HG02973 (cell line): ENCODE data around the gene BCL11B.

Experiments
- ATAC-seq: cut with Tn5 transposase; IDR thresholded peaks from one replicate; pipeline ENCODE4 v1.9.1; 2021; ENCODE audit warnings: moderate library complexity; ENCODE audit not compliant: unreplicated experiment

Gene BCL11B

DNA sequence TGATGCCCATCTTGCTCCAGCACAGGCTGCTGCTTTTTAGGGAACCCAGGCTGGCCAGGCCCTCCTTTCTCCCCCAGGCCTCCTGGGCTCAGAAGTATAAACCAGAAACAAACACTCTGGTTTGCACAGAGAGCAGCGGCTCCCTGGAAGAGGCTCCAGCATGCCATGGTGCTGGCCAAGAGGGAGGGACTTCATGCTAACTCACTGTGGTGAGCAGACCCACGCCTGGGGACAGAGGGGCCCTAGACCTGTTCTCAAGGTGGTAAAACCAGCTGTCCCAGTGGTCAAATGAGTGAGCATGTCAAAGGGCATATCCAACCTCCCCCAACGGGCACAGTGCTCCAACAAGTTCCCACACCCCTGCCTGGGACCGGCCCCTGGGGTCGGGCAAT, 15.5 kb downstream of the BCL11B start:
- no peak for ATAC-seq

- ATAC-seq = no peak
Observed at GRCh38 chr14:99255621-99256482, 16.1 kb downstream of the BCL11B start.

- ATAC-seq = no peak
Observed at GRCh38 chr14:99254328-99255009, 17.5 kb downstream of the BCL11B start.

- ATAC-seq = no peak
Observed at GRCh38 chr14:99253890-99254289, 18.1 kb downstream of the BCL11B start.

DNA sequence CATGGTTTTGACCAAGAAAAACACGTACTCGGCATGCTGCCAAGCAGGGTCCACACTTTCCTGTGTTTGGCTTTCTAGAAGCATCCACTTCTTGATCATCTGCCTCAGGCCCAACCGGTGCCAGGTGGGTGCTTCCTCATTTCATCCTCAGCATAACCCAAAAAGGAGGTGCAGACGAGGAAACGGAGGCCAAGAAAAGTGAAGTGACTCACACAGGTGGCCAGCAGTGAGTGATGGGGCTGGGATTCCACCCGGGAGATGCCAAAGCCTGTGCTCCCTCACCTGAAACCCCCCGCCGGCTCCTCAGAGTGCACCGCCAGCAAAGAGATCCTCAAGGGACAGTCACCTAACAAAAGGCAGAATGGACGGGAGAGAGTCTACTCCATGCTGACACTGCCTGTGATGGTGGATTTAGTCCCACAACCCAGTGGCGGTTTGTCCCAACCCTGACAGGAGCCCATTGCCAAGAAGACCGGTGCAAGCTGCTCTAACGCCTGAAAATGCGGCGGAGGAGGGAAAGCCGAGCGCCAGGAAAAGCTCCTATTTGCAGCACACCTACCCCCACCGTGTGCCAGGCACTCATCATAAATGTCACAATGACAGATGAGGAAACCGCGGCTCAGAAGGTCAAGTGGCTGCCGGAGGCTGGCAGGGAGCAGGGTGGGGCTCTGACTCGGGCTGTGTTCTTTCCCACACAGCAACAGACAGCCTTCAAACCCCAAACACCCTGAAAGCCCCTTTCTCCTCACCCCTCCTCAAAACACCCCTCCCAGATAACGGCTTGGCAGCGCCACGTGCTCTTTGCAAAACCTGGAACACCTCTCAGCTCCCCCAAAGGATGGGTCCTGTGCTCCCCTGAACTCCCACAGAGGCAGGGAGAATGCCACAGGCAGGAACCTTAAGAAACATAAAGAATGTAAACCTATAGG, 18.8 kb downstream of the BCL11B start:
- no peak for ATAC-seq

DNA sequence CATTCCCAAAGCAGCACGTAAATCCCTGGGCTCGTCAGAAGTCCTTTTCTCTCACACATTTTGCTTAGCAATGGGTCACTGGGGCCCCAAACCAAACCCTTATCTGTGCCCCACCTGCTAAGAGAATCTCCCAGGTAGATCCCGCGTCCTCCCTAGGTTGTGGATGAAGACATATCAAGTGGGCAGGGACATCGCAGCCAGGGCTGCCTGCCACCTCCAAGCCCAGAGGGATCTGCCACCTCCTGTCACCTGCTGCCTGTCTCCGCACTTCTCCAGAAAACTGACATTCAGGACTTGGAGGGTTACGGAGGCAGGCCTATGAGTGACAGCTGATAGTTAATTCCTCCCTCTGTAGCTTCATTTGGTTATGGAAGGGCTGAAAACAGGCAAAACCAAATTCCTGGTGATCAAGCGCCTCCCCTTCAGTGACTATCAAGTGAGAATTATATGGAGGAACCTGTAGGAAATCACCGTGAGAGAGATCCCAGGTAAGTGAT, 19.5 kb downstream of the BCL11B start:
- ATAC-seq = no peak

DNA sequence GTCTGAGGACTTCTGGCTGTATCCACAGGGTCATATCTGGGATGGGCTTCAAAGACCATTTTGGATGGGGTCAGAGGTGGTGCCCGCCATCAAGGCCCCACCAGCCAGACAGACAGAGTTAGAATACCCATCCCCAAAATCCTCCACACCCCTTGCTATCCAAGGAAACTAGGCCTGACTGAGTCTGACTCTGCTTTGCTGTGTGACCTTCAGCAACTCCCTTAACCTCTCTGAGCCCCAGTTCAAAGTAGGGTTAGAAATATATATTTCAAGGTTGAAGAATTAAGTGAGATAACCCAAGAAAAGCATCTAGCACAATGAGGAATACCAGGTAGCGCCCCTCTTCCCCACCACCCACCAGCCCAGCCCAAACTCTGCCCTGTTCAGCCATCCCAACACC, 20.3 kb downstream of the BCL11B start:
- ATAC-seq = no peak

GRCh38 chr14:99250636-99251208, 21.3 kb downstream of the BCL11B start:
- no peak for ATAC-seq

DNA sequence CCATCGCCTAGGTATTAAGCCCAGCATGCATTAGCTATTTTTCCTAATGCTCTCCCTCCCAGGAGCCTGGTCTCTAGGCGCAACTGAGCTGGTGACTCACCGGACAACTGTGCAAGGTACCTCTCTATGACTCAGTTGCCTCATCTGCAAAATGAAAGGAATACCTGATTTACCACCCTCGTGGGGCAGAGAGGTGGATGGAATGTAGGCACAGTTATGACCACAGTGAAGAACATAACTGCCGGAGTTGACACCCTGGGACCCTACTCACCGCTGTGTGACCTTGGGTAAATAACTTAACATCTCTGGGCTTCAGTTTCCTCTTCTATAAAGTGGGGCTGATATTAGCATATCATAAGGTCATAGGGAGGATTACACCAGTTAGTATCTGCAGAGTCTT, 22.6 kb downstream of the BCL11B start:
- no peak for ATAC-seq

DNA sequence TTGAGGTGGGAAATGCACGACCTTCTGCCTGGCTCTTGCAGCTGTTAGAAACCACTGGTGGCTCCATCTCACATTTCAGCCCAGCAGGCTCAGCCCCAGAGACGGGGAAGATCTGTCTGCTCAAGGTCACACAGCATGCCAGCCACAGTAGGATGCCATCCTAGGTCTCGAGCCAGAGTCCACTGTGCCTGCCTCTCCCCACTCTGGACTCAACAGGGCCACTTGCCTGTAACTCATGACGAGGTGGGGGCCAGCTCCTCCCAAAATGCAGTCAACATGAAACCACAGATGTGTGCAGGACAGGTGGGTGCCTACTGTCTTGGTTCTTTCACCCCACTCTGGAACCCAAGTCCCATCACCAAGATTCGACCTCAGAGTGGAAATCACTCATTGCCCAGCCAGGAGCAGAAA, 23.2 kb downstream of the BCL11B start:
- ATAC-seq = no peak

GRCh38 chr14:99247772-99248171, 24.2 kb downstream of the BCL11B start:
- ATAC-seq = no peak

DNA sequence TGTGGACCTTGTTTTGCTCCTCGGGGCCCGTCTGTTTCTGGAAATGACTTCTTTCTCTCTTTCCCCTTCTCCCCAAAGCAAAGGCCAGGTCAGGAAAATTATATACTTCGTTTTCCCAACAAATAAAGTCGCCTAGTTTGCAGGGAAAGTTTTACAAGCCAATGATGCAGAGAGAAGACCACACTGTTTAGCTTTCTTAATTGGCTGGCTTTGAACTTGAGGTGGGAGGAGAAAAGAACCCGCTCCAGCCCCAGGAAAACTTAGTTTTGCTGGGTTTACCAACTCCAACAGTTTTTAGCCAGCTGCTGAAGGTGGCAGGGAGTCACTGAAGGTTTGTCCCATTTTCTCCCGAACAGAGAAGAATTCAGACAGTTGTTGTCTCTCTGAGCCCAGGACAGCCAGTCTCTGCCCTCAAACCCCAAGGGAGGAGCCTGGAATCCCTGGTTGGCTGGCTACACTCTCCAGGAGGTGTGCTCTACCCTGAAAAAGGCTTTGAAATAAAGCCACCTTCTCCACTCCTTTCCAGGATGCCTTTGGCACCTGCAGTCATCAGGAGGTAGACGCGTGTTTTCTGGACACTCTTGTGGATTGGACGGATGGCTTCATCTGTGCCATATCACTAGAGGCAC, 24.8 kb downstream of the BCL11B start:
- ATAC-seq = no peak

- ATAC-seq = no peak
Observed at GRCh38 chr14:99246536-99247097, 25.4 kb downstream of the BCL11B start.

GRCh38 chr14:99245564-99246511, 26.2 kb downstream of the BCL11B start:
- no peak for ATAC-seq

DNA sequence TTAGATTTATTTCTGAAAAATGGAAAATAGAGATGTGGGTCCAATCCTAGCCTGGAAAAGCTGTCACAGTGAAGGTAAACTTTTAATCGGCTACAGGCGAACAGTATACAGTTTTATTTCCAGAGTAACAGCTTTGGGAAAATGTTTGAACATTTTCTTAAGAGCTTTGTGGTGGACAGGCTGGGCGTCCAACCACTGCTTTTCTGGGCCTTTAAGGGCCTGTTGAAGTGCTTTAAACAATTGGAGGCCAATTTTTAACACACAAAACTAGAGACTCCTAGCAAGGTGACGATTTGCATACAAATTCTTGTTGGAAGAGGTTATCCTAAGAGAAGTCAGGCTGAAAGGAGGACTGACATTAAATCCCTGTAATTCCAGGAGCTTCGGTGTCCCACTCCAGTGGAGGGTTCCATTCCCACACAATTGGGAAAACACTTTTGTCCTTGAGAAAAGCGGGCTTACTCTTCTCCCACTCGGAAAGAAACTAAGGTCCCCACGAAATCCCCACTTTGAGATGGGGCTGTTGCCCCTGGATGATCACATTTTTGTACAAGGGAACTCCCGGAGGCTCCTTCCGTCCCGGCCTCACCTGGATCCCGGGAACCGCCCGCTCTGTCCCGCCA, 26.9 kb downstream of the BCL11B start:
- ATAC-seq = no peak

DNA sequence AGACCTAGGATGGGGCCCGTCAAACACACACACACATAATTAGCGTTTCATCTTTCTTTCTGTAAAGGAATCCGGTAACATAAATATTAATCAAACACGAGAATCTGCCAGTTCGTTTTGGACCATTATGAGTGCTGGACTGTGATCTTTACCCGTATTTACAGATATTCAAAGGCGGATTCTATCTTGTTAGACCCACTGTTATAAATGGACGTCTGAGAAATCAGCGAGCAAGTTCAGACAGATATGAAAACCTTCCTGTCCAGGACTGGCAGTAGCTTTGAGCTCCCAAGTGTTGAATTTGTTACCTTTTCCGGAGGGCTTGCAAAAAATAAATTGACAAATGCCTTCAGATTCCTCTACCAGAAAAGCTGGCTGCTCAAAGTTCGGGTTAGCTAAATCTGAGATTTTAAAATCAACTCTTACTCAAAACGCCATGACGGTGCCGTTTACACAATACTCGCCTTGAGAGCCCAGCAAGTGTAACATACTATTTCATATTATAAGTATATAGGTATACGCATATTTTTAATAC, 27.6 kb downstream of the BCL11B start:
- no peak for ATAC-seq

- no peak for ATAC-seq
Observed at GRCh38 chr14:99242816-99243721, 28.9 kb downstream of the BCL11B start.
